GM12864 (cell line): ENCODE data around the gene RAMP3.

ENCODE experiments used
- DNase-seq: peaks from one replicate; pipeline ENCODE4 v3.0.0-alpha.2; 2011; ENCODE audit warnings: low read depth
- H3K4me3 ChIP-seq: 2 replicates; pipeline ENCODE4 v1.5.1; 2011; ENCODE audit warnings: mild to moderate bottlenecking, low read depth, low read length, control low read depth
- TF ChIP-seq, protein P1 (sequence below): IDR thresholded peaks from 2 replicates; pipeline ENCODE4 v1.5.1; 2011; ENCODE audit warnings: low read depth, mild to moderate bottlenecking, moderate library complexity, low read length, control low read depth, inconsistent platforms; ENCODE audit errors: missing control alignments

The RAMP3 gene

DNA sequence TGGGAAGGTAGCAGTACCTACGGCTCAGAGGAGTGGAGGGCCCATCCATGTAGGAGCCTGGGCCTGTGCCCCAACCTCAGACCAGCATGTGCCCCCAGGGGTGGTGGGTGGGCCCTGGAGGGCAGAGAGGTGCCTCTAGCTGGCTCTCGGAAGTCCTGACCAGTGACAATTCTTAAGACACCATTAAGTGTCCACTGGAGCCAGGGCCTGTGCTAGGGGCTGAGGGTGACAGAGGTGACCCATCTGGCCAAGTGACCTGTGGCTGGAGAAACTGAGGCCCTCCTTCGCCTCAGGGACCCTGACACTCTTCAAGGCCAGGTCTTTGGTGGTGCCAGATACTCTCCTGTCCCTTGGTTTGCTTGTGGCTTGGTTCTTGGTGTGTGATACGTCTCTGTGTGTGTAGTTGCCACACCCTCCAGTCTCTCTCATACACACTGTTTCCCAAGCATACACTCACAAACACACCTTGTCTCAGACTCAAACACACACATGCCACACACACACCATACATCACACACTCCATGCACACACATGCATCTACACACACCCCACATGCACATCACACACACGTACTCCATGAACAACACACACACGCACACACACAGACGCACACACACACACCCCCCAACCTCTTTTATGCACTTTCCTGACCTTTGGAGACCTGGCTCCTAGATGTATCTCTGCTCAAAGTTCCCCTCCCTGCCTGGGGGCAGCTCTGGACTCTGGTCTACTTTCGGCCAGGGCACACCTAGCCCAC, 897 bp upstream of the RAMP3 start:
- no peak for DNase-seq
- TF ChIP-seq, protein P1, sequence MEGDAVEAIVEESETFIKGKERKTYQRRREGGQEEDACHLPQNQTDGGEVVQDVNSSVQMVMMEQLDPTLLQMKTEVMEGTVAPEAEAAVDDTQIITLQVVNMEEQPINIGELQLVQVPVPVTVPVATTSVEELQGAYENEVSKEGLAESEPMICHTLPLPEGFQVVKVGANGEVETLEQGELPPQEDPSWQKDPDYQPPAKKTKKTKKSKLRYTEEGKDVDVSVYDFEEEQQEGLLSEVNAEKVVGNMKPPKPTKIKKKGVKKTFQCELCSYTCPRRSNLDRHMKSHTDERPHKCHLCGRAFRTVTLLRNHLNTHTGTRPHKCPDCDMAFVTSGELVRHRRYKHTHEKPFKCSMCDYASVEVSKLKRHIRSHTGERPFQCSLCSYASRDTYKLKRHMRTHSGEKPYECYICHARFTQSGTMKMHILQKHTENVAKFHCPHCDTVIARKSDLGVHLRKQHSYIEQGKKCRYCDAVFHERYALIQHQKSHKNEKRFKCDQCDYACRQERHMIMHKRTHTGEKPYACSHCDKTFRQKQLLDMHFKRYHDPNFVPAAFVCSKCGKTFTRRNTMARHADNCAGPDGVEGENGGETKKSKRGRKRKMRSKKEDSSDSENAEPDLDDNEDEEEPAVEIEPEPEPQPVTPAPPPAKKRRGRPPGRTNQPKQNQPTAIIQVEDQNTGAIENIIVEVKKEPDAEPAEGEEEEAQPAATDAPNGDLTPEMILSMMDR = no peak
- no peak overlapping the region for H3K4me3 ChIP-seq

DNA sequence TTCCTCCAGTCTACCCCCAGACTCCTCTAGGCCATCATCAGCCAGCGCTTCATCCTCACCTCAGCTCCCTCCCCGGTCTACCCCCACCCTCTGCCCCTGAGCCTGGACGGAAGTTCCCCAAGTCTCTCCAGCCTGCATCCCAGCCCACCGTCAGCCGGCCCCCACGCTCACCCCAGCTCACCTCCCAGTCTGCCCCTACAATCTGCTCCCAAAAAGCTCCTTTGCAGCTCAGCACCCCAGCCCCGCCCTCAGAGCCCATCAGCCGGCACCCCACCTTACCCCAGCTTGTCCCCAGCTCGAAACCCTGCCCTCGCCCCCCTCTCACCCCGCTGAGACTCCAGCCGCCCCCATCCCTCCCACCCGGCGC, 322 bp upstream of the RAMP3 start:
- no peak for DNase-seq
- TF ChIP-seq, protein P1 = no peak
- no peak overlapping the region for H3K4me3 ChIP-seq

DNA sequence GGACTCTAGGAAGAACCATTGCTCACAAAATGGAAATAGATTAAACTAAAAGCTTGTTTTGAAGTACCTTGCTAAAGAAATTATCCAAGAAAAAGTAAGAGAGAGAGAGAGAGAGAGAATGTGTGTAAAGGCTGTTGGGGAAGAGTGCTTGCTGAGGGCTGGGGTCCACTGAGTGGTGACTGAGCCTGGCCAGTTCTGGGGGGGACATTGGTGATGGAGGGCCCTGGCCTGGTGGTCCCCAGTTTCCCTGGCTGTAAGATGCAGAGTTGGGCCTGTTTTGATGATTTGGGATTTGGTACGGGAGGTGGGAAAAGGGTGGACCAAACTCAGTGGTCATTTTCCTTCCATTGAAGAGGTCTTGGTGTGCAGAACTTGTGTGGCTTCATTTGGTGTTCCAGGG, 880 bp downstream of the RAMP3 start:
- TF ChIP-seq, protein P1 = no peak
- DNase-seq = no peak
- H3K4me3 ChIP-seq = no peak overlapping the region

- TF ChIP-seq, protein P1 = no peak
- DNase-seq = no peak
- H3K4me3 ChIP-seq = no peak overlapping the region
These were observed 1.7 kb downstream of the RAMP3 start for GRCh38 chr7:45159296-45159695.

GRCh38 chr7:45160417-45160881, 2.9 kb downstream of the RAMP3 start:
- TF ChIP-seq, protein P1 = no peak
- DNase-seq = peak; percentile 19
- no peak overlapping the region for H3K4me3 ChIP-seq

DNA sequence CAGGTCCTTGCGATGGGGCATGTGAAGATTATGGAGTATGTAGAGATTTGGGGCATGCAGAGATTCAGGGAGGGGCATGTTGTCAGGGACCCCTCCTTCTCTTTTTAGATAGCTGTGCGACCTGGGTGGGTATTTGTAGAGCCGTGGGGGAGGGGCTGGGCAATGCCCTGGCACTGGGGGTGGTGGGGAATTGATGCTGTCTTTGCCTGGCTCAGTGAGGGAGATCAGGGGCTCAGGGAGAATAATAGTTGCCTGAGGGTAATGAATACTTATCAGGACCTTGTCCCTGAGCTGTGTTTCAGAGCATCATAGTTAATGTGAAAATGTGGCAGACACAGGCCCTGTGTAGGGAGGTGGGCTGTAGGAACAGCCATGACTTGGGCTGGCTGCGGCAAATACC, 3.5 kb downstream of the RAMP3 start:
- H3K4me3 ChIP-seq = no peak overlapping the region
- TF ChIP-seq, protein P1 = no peak
- DNase-seq = no peak

DNA sequence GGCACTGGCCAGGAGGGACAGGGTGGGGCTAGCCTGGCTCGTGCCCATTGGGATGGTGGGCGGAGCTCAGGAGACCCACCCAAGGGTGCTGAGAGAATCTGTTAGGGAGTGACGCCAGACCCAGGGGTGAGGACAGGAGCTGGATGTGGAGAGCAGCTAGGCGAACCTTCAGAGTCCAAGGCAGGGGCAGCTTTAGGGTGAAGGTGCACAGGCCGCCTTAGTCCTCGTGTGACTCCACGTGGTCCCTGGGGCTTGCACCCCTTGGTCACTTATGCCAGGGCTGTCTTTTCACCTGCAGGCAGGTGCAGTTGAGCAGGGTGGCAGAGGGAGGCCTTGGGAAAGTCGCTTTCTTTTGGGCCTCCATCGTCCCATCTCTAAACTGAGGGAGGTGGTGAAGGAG, 4.3 kb downstream of the RAMP3 start:
- no peak for DNase-seq
- H3K4me3 ChIP-seq = no peak overlapping the region
- TF ChIP-seq, protein P1 = no peak
